Measurements from ENCODE around the gene FRY. TPM values are rescaled to one million over a fixed set of nuclear protein-coding genes. Genes with fewer than 3 reads are reported as not detected.

Gene FRY
- total RNA-seq, 4 donors from 2014 or later, result 5.8 to 17.4 (median 12.0) TPM

- intact Hi-C loops (cut with DNase I), result no loop called here
- H3K4me3 ChIP-seq, result no peak overlapping the region
- TF ChIP-seq POLR2A (IDR thresholded peaks at IDR 0.05) (no peak), CTCF (IDR thresholded peaks at IDR 0.05) (no peak)
- H3K36me3 ChIP-seq, result no peaks in the 10 kb centered on the region
- peaks cover 0 to 7% (median 0%) of the 10 kb centered on the region in 3 donors for H3K4me1 ChIP-seq
- 56 to 63% methylated on average over 4 of the region's 4 CpGs for WGBS, 2 donors
- DNase-seq, result no peak
- H3K9me3 ChIP-seq, result no peaks in the 10 kb centered on the region
- H3K27ac ChIP-seq, result peak overlapping the region in 2 of 4 donors; percentile 3 to 7
- H3K27me3 ChIP-seq, result no peaks in the 10 kb centered on the region
Observed at GRCh38 chr13:32147976-32148375, 116.4 kb downstream of the FRY start.

GRCh38 chr13:32150239-32150638 is 118.7 kb downstream of the FRY start:
- 58 to 79% methylated on average over 1 of the region's 1 CpG for WGBS, 2 donors
- no peaks in the 10 kb centered on the region for H3K9me3 ChIP-seq
- no peak for TF ChIP-seq POLR2A (IDR thresholded peaks at IDR 0.05)
- no peak for TF ChIP-seq CTCF (IDR thresholded peaks at IDR 0.05)
- H3K27me3 ChIP-seq, result no peaks in the 10 kb centered on the region
- H3K4me3 ChIP-seq, result no peak overlapping the region
- intact Hi-C loops (cut with DNase I), result no loop called here
- H3K36me3 ChIP-seq, result no peaks in the 10 kb centered on the region
- peak overlapping the region in 3 of 4 donors; percentile 2 to 54 (median 40) for H3K27ac ChIP-seq
- H3K4me1 ChIP-seq, result peaks cover 0 to 7% (median 0%) of the 10 kb centered on the region in 3 donors
- DNase-seq, result no peak

GRCh38 chr13:32150794-32151193 is 119.2 kb downstream of the FRY start:
- Histone ChIP-seq H3K9me3 (no peaks in the 10 kb centered on the region), H3K36me3 (no peaks in the 10 kb centered on the region), H3K4me1 (peaks cover 0 to 7% (median 0%) of the 10 kb centered on the region in 3 donors), H3K4me3 (no peak overlapping the region), H3K27me3 (no peaks in the 10 kb centered on the region), H3K27ac (peak overlapping the region in 3 of 4 donors; percentile 2 to 54 (median 40))
- intact Hi-C loops (cut with DNase I), result no loop called here
- DNase-seq, result no peak
- 0 to 33% methylated on average over 1 of the region's 1 CpG for WGBS, 2 donors
- TF ChIP-seq CTCF (IDR thresholded peaks at IDR 0.05) (no peak), POLR2A (IDR thresholded peaks at IDR 0.05) (no peak)

GRCh38 chr13:32151240-32151639 is 119.7 kb downstream of the FRY start:
- H3K36me3 ChIP-seq, result no peaks in the 10 kb centered on the region
- no peaks in the 10 kb centered on the region for H3K27me3 ChIP-seq
- H3K27ac ChIP-seq, result peak overlapping the region in 1 of 4 donors; percentile 54
- WGBS, 2 donors, result 76 to 79% methylated on average over 5 of the region's 5 CpGs
- H3K9me3 ChIP-seq, result no peaks in the 10 kb centered on the region
- H3K4me1 ChIP-seq, result peaks cover 0 to 7% (median 0%) of the 10 kb centered on the region in 3 donors
- H3K4me3 ChIP-seq, result no peak overlapping the region
- intact Hi-C loops (cut with DNase I), result no loop called here
- TF ChIP-seq CTCF (IDR thresholded peaks at IDR 0.05), result no peak
- no peak for TF ChIP-seq POLR2A (IDR thresholded peaks at IDR 0.05)
- DNase-seq, result no peak

GRCh38 chr13:32153056-32153455 is 121.5 kb downstream of the FRY start:
- Histone ChIP-seq H3K4me3 (no peak overlapping the region), H3K27ac (no peak overlapping the region), H3K36me3 (no peaks in the 10 kb centered on the region), H3K27me3 (no peaks in the 10 kb centered on the region), H3K9me3 (no peaks in the 10 kb centered on the region), H3K4me1 (peaks cover 0 to 7% (median 0%) of the 10 kb centered on the region in 3 donors)
- intact Hi-C loops (cut with DNase I), result no loop called here
- 23 to 26% methylated on average over 3 of the region's 3 CpGs for WGBS, 2 donors
- DNase-seq, result no peak
- TF ChIP-seq POLR2A (IDR thresholded peaks at IDR 0.05) (no peak), CTCF (IDR thresholded peaks at IDR 0.05) (no peak)
